HG03378 (cell line): Measurements from ENCODE around the gene TBC1D32.
"Not testable (repeated sequence)": the region's sequence is repeated elsewhere in the genome, so short reads cannot be mapped to it uniquely, and the experiment has no call there.

Experiments
- ATAC-seq: cut with Tn5 transposase; IDR thresholded peaks from one replicate; pipeline ENCODE4 v1.9.1; 2021; ENCODE audit warnings: mild to moderate bottlenecking, moderate library complexity; ENCODE audit not compliant: unreplicated experiment

The TBC1D32 gene

DNA sequence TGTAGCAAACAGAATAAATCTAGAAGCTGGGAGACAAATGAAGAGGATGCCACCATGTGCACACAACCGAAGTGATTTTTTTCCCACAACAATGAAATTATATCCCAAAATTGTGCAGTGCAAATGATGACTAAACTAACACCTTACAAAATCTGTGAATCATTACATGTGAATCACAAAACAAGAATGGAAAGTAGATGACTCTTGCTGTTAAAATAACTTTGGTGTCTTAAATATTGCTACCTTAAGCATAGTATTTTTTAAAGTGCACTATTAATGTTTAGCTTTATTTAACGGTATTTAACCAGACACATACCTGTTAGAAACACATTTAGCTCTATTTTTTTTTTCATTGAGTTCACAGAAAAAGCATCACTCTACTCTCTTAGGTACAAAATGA lies 190.8 kb downstream of the TBC1D32 start:
- no peak for ATAC-seq

DNA sequence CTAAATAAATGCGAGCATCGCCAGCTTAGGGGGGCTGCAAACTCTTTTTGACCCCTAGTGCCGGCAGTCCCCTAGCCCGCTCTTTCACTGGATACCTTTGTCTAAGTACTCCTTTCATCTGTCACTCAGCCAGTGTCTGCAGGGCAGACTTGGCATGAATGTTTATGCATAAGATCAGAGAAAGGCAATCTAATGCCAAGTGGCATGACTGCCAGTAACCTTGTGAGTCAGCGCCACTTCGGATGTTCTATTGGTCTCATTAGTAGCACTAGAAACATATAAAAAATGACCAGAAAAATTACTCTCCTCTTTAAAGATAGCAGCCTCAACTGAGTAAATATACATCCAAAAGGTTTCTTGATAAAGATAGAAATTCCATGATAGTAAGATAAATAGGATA lies 192.2 kb downstream of the TBC1D32 start:
- no peak for ATAC-seq

DNA sequence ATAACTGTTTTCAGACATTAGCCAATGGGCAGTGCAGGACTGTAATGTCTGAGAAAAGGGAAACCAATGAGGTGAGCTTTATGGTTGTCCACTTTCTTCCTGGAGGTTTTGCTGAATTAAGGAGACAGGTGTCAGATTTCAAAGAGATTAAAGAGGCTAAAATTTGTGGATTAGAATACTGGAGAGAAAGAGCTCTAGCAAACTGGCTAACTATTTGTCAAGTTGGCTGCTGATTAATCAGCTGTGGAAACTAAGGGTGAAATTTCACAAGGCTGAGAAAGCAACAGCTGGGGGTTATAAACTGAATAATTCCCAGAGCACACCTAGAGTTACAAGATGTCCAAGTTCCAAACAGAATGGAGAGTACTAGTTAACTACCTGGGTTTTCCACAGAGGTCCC lies 198.9 kb downstream of the TBC1D32 start:
- ATAC-seq: no peak

DNA sequence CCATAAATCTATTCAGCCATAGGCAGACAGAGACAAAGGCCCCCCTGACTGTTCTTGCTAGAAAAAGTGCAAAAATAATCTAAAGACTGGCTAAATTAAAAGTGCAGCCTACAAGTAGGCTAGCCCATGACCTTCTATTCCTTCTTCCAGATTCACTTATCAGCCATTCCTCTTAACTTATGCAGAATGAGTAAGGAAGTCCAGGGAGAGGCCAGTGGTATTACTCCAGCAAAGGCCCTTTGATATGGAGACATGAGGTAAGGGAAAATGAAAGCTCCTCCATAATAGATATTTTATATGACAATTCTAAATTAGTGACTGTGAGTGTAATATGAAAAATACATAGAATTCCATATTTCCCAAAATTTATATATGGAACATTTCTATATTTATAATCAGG lies 199.4 kb downstream of the TBC1D32 start:
- ATAC-seq: no peak

DNA sequence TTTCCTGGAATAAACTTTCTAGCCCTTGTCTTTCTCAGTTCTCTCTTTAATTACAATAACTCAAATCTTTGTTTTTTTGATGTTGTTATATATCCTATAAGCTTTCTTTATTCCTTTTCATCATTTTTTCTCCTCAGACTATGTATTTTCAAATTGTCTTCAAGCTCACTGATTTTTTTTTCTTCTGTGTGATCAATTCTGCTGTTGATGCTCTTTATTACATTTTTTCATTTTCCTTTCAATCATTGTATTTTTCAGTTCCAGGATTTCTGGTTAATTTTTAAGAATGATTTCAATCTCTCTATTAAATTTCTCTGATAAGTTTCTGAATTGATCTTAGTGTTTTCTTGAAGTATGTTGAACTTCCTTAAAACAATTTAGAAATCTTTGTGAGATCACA lies 209.7 kb downstream of the TBC1D32 start:
- ATAC-seq: no peak

DNA sequence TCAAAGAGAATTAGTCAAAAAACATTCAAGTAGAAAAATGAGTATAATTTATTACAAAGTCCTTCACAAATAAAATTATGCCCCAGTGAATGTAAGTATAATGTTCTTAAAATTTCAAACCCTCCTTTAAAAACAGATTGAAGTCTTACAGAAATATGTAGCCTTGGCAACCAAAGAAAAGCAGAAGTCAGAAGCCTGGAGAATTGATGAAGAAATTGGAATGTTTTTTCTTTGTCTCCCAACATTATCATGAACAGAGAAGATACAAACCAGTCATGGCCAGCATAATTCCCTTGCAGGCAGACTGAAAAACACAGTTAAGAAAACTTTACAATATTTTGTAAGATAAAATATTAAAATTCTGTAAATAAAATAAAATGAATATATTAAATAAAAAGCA lies 221.9 kb downstream of the TBC1D32 start:
- ATAC-seq: no peak

DNA sequence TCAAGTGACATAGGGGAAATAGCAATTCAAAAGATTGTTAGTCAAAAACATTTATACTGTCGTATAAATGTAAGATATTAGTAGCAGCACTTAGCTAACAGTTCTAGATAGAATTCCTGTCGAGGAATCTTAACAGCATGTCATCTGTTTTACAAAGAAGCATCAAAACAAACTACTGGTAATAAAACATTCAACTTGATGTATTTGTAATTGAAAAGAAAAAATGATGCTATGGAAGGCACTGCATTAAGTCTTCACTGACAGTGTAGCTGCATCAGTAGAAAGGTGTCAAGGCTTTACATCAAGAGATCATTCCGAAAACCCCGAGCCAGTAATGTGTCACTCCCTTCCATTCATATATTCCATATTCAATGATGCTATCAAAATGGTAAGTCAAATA lies 223.5 kb downstream of the TBC1D32 start:
- ATAC-seq: no peak

DNA sequence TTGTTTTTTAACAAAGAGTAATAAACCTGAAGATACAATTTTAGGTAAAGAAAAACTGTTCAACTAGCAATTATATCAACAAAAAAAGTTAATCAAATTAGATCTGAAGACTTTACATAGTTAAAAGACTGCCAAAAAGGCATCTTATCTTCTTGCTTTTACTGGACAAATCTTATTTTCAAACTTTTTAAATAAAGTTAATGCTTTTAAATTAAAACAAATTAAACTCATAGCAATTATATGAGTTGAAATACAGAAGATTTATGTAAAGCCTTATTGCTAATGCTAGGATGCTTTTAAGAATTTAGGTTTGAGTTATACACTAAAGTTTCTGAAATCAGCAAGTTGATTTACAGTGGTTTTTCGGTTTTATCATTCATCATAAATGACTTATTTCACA lies 227.3 kb downstream of the TBC1D32 start:
- no peak for ATAC-seq

DNA sequence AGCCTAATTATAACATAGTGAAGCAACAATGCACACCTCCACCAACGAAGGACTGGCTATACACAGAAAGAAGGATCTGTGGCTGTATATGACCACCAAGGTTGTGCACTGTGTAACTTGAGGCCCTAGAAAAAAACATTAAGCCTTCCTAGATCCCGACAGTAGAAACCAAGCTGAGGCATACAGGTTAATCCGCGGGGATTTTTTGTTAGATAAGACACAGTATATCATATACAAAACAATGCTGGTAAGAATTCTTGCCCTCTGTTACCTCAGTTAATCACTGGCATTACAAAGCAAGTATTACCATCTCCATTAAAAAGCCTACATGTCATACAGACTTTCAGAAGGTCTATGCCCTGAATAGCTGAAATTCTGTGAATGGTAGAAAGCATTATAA lies 228.8 kb downstream of the TBC1D32 start:
- ATAC-seq: no peak

DNA sequence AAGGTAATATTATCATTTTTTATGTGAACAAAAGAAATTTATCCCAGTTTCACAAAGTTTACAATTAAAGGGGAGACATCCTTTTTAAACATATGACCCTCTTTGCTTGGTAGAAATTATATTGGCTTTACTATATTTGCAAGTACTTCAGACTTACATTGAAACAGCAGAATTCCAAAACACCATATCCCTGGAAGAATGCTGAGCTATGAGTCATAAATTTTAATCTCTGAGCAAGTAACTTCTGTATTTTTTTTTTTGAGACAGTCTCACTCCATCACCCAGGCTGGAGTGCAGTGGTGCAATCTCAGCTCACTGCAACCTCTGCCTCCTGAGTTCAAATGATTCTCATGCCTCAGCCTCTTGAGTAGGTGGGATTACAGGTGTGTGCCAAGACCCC lies 240.4 kb downstream of the TBC1D32 start:
- no peak for ATAC-seq

DNA sequence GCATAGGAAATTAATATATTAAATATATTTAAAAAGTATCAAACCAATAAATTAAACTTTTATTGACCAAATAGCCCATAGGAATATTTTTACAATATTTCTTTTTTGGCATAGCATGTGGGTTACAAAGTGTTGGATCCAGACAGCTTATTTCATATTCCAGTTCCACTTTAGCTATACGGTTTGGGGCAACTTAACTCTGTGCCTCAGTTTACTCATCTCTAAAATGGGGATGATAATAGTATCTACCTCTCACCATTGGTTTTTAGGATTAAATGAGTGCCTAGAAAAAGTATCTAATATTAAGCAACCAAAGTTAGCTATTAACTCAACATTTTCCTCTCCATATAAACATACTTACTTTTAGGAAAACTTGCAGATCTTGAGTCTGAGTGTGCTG lies 243.8 kb downstream of the TBC1D32 start:
- ATAC-seq: no peak

DNA sequence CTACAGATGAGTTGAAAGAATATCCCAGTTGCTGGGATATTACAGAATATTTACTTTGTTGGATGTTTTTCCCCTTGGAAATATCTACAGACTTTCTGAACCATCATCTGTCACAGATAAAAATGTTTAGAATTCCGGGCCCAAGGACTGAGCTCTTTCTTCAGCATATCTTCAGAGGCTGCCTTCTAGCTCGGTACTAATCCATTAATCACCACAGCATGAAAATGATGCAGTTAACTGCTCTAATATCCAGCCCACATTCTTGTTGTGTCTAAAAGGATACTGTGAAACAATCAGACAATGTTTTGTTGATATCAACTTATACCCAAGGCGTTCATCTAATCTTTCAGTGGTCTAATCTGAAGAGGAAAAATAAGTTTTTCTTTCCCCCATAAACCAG lies 247.4 kb downstream of the TBC1D32 start:
- no peak for ATAC-seq

DNA sequence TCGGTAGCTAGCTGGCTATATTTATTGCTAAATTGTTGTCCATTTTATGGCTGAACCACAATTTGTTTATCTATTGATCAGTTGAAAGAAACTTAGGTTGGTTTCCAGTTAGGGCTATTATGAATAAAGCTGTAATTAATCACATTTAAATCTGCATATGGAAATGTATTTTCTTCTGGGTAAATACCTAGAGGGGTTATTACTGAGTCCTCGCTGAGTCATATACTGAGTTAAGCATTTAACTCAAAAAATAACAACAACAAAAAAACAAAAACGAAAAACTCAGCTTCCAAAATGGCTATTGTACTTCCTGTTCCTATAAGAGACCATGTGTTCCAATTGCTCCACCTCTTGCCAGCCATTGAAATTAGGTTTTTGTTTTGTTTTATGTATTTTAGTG lies 258.2 kb downstream of the TBC1D32 start:
- ATAC-seq: no peak

DNA sequence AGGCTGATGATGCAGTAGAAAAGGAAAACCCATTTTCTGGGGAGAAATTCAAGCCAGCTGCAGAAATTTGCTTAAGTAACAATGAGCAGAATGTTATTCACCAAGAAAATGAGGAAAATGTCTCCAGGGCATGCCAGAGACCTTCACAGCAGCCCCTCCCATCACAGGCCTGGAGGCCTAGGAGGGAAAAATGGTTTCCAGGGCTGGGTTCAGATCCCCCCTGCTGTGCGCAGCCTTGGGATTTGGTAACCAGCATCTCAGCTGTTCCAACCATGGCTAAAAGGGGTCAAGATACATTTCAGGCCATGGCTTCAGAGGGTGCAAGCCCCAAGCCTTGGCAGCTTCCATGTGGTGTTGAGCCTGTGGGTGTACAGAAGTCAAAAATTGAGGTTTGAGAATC lies 265.5 kb downstream of the TBC1D32 start:
- ATAC-seq: not testable (repeated sequence)

DNA sequence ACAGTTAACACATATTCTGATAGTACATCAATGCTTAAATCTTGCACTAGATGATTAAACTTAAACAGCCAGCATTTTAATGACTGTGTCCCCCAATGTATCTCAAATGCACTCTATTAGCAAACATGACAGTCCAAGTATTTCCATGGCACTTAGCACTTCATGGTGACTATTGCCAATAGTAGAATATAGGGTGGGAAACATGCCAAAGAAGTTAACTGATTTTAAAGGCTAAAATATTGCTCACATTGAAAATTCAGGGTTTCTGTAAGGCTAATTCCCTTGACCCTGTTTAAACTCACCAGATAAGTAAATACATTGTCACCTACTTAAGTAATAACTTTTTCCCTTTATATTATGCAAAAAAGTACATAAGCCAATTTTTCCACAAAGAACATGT lies 266.9 kb downstream of the TBC1D32 start:
- ATAC-seq: no peak

DNA sequence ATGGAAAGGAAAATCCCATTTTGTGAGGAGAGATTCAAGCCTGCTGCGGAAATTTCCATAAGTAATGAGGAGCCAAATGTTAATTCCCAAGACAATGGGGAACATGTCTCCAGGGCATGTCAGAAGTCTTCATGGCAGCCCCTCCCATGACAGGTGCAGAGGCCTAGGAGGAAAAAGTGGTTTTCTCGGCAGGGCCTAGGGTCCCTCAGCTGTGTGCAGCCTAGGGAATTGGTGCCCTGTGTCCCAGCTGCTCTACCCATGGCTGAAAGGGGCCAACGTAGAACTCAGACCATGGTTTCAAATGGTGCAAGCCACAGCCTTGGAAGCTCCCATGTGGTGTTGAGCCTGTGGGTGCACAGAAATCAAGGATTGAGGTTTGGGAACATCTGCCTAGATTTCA lies 269.9 kb downstream of the TBC1D32 start:
- ATAC-seq: no peak

DNA sequence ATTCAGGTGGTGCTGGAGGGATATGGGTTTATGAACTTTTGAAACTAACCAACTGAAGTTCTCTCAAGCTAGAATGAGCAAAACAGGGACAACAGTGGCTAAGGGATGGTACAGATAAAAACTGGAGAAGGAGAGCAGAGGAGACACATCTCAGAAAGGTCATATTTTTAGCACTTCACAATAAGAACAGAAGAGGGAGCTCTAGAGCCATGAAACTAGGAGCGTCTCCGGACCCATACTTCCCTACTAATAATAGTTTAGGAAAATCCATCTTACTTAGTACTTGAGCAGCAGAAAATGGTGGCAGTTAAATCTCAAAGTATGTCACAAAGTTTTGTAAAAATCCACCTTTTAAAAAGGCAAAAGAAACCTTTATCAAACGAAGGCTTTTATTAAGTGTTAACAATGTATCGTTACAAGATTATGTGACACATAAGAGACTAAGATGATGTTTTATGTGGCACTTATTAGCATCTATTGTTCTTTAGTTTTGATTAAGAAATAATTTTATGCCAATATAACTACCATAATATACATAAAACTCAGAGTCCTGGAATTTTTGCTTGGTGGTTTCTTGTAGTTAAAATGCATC lies 278.6 kb downstream of the TBC1D32 start:
- ATAC-seq: peak; percentile 86

DNA sequence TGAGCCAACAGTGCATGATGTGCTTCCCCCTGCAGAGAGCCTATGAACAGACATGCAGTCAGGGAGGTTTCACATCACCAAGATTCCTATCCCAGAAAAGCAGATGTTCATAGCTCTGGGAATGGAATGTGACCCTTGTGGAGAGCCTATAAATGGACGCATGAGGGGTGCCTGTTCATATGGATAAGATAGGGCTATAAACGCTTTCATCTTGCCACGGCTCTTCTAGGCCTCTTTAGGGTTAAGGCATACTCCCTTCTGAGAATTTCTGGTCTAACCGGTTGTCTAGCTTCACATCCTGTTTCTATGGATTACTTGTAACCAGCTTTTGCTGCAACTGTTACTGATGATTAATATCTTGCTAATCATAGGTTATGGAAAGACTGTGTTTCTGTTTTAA lies 285.7 kb downstream of the TBC1D32 start:
- not testable (repeated sequence) for ATAC-seq

DNA sequence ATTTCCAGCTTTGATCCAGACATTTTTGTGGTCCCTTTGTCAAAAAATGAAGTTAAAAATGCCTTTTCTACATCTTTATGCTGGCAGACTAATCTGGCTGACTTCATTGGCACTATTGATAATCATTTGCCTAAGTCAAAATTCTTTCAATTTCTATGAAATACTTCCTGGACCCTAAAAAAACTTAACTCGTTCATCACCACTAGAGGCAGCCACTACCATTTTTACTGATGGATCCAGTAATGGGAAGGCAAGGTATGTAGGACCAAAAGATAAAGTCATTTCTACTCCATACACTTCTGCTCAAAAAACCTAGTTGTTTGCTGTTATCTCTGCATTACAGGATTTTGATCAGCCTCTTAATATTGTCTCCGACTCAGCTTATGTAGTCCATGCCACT lies 289.4 kb downstream of the TBC1D32 start:
- not testable (repeated sequence) for ATAC-seq

DNA sequence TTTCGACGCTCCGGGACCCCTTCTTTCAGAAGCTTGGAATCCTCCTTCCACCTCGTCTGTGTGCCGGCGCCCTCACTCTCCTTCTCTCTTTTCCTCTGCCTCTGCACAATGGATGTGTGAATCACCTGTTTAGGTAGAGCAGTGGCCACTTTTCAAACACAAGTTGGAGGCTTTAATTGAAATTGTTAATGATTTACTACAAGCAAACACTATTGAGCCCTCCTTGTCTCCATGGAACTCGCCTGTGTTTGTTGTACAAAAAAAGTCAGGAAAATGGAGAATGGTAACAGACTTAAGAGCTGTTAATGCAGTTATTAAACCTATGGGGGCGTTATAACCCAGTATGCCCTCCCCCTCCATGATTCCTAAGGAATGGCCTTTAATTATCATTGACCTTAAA lies 290.6 kb downstream of the TBC1D32 start:
- ATAC-seq: not testable (repeated sequence)

DNA sequence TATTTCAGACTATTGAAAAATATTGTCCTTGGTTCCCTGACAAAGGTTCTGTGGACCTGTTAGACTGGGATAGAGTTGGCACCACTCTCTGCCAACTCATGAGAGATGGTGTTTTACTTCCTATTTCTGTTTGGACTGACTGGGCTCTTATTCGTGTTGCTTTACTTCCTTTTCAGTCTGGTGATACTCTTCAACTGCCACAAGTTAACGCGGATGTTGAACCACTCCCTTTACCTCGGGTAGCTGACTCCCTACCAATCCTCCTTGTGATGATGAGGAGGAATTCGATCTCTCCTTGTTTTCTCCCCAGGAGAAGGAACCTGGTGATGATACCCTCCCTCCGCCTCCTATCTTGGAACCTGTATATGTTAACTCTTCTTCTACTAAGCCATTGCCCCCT lies 291.1 kb downstream of the TBC1D32 start:
- not testable (repeated sequence) for ATAC-seq

DNA sequence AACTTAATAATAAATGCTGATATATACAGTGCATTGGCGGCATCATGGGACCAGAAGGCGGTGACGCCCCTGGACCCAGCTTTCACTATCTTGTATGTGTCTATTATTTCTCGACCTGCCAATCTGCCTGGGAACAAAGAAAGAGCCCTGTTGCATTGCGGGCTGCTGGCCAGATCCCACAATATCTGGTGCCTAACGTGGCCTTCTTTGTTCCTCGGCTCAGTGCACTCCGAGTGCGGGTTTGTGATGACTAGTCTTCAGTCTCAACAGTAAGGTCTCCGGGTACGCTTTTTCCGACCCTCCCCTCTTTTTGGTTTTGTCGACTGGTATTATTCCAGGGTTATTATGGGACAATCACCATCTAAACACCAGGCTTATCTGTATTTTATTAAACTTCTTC lies 291.5 kb downstream of the TBC1D32 start:
- ATAC-seq: no peak

DNA sequence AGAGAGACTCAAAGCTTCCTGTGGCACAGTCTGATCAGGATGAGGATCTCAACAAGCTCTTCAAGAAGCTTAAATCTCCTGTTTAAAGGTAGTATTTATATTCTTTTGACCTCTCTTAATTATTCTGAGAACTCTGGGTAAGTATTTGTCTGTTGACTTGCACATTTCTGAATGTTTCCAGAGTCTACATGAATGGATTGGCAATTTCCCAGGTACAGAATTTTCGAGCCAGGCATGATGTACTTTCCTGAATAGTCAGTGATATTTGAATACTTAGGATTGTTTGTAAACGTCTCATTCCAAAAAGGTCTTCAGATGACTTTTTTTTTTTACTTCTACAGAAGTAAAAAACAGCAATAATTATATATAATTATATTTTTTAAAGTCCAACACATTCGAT lies 293.4 kb downstream of the TBC1D32 start:
- no peak for ATAC-seq

DNA sequence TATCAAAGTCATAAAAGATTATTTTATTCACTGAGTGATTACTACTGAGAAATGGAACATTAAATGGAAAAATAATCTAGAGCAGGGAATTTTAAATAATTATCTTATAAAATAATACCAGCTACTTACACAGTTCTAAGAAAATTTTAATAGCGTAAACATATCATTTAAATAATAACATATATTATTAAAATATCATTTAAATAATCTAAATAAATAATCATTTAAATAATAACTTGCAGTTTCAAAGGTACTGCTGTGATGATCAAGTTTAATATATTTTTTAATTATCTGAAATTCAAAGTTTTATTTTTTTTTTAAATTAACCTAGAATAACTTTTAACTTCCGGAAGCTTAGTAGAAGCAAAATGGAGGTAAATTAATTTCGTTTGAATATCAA lies 301.2 kb downstream of the TBC1D32 start:
- ATAC-seq: no peak
